ENCODE data around the gene DCXR.

Gene DCXR

GRCh38 chr17:82065638-82066303 lies 28.3 kb upstream of the DCXR start, which contains the start of gene DUS1L (continued):
- TF ChIP-seq ZNF645 (tag by site-specific recombination; IDR thresholded peaks at IDR 0.05) (0 out of 2 replicates have a peak, but pooled peaks have one; percentile 66), RBAK (tag by site-specific recombination; IDR thresholded peaks at IDR 0.05) (no peak), ZNF292 (tag by site-specific recombination; IDR thresholded peaks at IDR 0.05; ENCODE audit: borderline replicate concordance, low read depth) (no peak), YY2 (tag by site-specific recombination; IDR thresholded peaks at IDR 0.05) (peak; percentile 60), ELK4 (IDR thresholded peaks at IDR 0.05; ENCODE audit: borderline replicate concordance, low read depth, low read length) (peak; percentile 42; the same call in 1 of the 2 replicates), OSR2 (tag by site-specific recombination; IDR thresholded peaks at IDR 0.05) (peak; percentile 26; the same call in 1 of the 2 replicates), ZNF530 (tag by site-specific recombination; IDR thresholded peaks at IDR 0.05; ENCODE audit: low read depth) (no peak), ZNF280C (tag by site-specific recombination; IDR thresholded peaks at IDR 0.05) (no peak), ZNF639 (tag by site-specific recombination; IDR thresholded peaks at IDR 0.05) (peak; percentile 84), ZNF202 (tag by site-specific recombination; IDR thresholded peaks at IDR 0.05; ENCODE audit: borderline replicate concordance) (no peak), IKZF3 (tag by site-specific recombination; IDR thresholded peaks at IDR 0.05) (peak; percentile 83), MYNN (tag by site-specific recombination; IDR thresholded peaks at IDR 0.05; ENCODE audit: borderline replicate concordance) (0 out of 2 replicates have a peak, but pooled peaks have one; percentile 42), ZNF654 (tag by site-specific recombination; IDR thresholded peaks at IDR 0.05; ENCODE audit: low read depth) (no peak), ZBTB6 (tag by site-specific recombination; IDR thresholded peaks at IDR 0.05) (peak; percentile 69), ZNF416 (tag by site-specific recombination; IDR thresholded peaks at IDR 0.05) (no peak), ZNF514 (tag by site-specific recombination; IDR thresholded peaks at IDR 0.05) (no peak), ZNF324 (tag by site-specific recombination; IDR thresholded peaks at IDR 0.05) (peak; percentile 93), ZNF175 (tag by site-specific recombination; IDR thresholded peaks at IDR 0.05) (no peak), SCRT2 (tag by site-specific recombination; IDR thresholded peaks at IDR 0.05) (no peak), MEIS1 (CRISPR knock-in tag; IDR thresholded peaks at IDR 0.05; ENCODE audit: borderline replicate concordance) (no peak), ZNF76 (tag by site-specific recombination; IDR thresholded peaks at IDR 0.05; ENCODE audit: borderline replicate concordance, low read depth) (peak; percentile 84), ZNF112 (tag by site-specific recombination; IDR thresholded peaks at IDR 0.05) (no peak), SETDB1 (IDR thresholded peaks at IDR 0.05; ENCODE audit: insufficient read length, low read length) (no peak), TCF7L2 (IDR thresholded peaks at IDR 0.05; ENCODE audit: borderline replicate concordance, low read depth, low read length) (no peak), ZNF18 (tag by site-specific recombination; IDR thresholded peaks at IDR 0.05) (0 out of 2 replicates have a peak, but pooled peaks have one; percentile 30), ZBTB26 (tag by site-specific recombination; optimal IDR thresholded peaks at IDR 0.05) (peak; percentile 75)
